ENCODE measurements around the gene CNIH3. TPM values are rescaled to one million over a fixed set of nuclear protein-coding genes. Genes with fewer than 3 reads are reported as not detected.

CNIH3 gene
- total and polyA plus RNA-seq, 2 donors (not counting 3 experiments of a cell fraction or from before 2014, with no cell fraction given), result 1.3 to 2.5 TPM

GRCh38 chr1:224749916-224750315, 133.8 kb downstream of the CNIH3 start:
- H3K27me3 ChIP-seq (ENCODE audit: control insufficient read depth in 2 of 2, insufficient read depth in 2 of 2, low read length in 2 of 2), result no peaks in the 10 kb centered on the region
- no peaks in the 10 kb centered on the region for H3K79me2 ChIP-seq (ENCODE audit: control insufficient read depth, insufficient read depth, low read length)
- no peaks in the 10 kb centered on the region for H4K20me1 ChIP-seq (replicated peaks; ENCODE audit: control insufficient read depth, extremely low read depth, insufficient read depth, low read length)
- FAIRE-seq, result no peak
- ChIA-PET POLR2A (no interaction called here), CTCF (no interaction called here)
- H3K9me3 ChIP-seq (replicated peaks; ENCODE audit: control insufficient read depth, insufficient read depth, low read length), result no peaks in the 10 kb centered on the region
- no peak for DNase-seq (ENCODE audit: low read depth, low spot score)
- no peaks in the 10 kb centered on the region for H3K4me1 ChIP-seq (ENCODE audit: control insufficient read depth, extremely low read depth, insufficient read depth, low read length)
- no peak overlapping the region for H3K9ac ChIP-seq (replicated peaks; ENCODE audit: extremely low read depth, insufficient read depth, low read length)
- no peak overlapping the region for H2AFZ ChIP-seq (ENCODE audit: low read depth, low read length)
- dilution Hi-C loops (cut with MboI; ENCODE audit: extremely low pct_ligation_motif_present, low sequenced_read_pairs), result no loop called here
- intact Hi-C loops (cut with micrococcal nuclease), result loop anchor here (5.0 kb wide), 1 partner anchor 47 kb away; no protein-coding TSS in a partner anchor
- BruUV-seq (replicated peaks), result no TSS peak
- H3K4me3 ChIP-seq (replicated peaks in 1 of 3; ENCODE audit: insufficient read depth in 1 of 3, low read depth in 1 of 3, low read length in 3 of 3), result no peak overlapping the region
- H3K36me3 ChIP-seq (ENCODE audit: control insufficient read depth in 2 of 2, extremely low read depth in 1 of 2, insufficient read depth in 2 of 2, low read length in 2 of 2), result no peaks in the 10 kb centered on the region
- TF ChIP-seq EZH2 (IDR thresholded peaks at IDR 0.05; ENCODE audit: borderline replicate concordance, low read depth, low read length, severe bottlenecking) (no peak), JUN (IDR thresholded peaks at IDR 0.05; ENCODE audit: borderline replicate concordance, insufficient read depth, insufficient read length, low read depth) (no peak), POLR2A (IDR thresholded peaks at IDR 0.05; ENCODE audit: low read depth, low read length) (no peak), FOS (IDR thresholded peaks at IDR 0.05; ENCODE audit: borderline replicate concordance, insufficient read depth, low read length) (no peak), POLR2AphosphoS5 (IDR thresholded peaks at IDR 0.05; ENCODE audit: insufficient read depth, low read depth, low read length) (no peak), MAX (IDR thresholded peaks at IDR 0.05; ENCODE audit: insufficient read depth, insufficient read length) (no peak), MYC (IDR thresholded peaks at IDR 0.05; ENCODE audit: low read depth, low read length) (no peak), GATA2 (IDR thresholded peaks at IDR 0.05; ENCODE audit: insufficient read depth, insufficient read length, low read depth, low read length) (no peak), CTCF (IDR thresholded peaks at IDR 0.05; ENCODE audit: extremely low read depth in 1 of 2, insufficient read depth in 1 of 2, low read depth in 1 of 2, low read length in 2 of 2) (no peak)
- no peaks in the 10 kb centered on the region for H3K9me1 ChIP-seq (replicated peaks; ENCODE audit: control insufficient read depth, extremely low read depth, insufficient read depth, low read length)
- no peak overlapping the region for H3K27ac ChIP-seq (ENCODE audit: insufficient read depth, low read depth, low read length)
- no peak overlapping the region for H3K4me2 ChIP-seq (ENCODE audit: insufficient read depth, low read length)

All from endothelial cell of umbilical vein (primary cell).